ENCODE data around the gene CYP2B6.
"Not testable (repeated sequence)": the region's sequence is repeated elsewhere in the genome, so short reads cannot be mapped to it uniquely, and the experiment has no call there.

Gene CYP2B6

DNA sequence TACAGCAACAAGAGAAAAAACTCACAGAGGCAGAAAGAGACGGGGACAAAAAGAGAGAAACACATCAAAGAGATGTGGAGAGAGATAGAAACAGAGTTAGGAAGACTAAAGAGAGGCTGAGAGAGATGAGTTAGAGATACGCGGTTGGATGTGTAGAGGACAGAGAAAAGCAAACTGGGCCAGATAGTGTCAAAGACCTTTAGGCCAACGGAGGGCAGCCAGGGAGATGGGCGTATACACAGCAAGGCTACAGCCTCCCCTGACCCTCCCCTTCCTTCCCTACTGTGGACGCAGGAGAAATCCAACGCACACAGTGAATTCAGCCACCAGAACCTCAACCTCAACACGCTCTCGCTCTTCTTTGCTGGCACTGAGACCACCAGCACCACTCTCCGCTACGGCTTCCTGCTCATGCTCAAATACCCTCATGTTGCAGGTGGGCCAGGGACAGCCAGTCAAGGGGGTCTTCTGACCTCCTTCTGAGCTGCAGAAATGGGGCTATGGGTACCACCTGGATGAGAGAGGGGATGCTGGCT lies 18.7 kb downstream of the CYP2B6 start:
- Mint-ChIP-seq H3K9me3 (ENCODE audit: low read depth) (no peaks in the 10 kb centered on the region), H3K27ac (no peak overlapping the region), H3K36me3 (no peaks in the 10 kb centered on the region), H3K27me3 (peaks cover 27% of the 10 kb centered on the region), H3K4me3 (no peak overlapping the region), H3K4me1 (ENCODE audit: low read depth) (peaks cover 6% of the 10 kb centered on the region)

DNA sequence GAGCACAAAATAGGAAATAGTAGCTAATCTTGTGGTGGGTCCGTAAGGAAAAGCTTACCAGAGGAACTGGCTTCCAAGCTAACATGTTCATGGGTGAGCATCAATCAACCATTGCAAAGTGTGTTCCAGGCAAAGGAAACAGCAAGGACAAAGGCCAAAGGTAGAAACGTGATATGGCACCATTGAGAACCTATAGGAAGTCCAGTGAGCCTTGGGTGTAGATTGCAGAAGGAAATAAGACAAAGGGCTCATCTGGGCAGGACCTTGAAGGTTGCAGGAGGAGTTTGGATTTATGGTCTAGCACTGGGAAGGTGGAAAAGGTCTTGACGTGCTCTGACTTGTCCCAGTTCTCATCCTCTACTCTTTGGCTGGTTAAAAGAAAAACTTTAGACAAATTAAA lies 22.3 kb downstream of the CYP2B6 start:
- Mint-ChIP-seq H3K27ac (no peak overlapping the region), H3K27me3 (peaks cover 19% of the 10 kb centered on the region), H3K36me3 (no peaks in the 10 kb centered on the region), H3K4me3 (no peak overlapping the region), H3K4me1 (ENCODE audit: low read depth) (peaks cover 8% of the 10 kb centered on the region), H3K9me3 (ENCODE audit: low read depth) (no peaks in the 10 kb centered on the region)

DNA sequence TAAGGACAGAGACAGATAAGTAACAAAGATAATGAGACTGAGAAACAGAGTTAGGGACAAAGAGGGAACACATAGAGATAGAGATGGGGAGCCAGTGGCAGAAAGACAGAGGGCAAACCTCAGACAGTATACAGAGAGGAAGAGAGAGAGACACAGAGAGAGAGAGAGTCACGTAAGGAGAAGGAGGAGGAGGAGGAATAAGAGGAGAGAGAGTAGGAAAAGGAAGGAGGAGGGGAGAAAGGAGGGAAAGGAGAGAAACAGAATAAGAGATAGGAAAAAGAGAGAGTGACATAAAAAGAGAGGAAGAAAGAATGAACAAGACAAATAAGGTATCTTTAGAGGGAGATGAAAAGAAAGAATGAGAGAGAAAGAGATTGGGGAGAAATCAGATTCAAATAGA lies 23.6 kb downstream of the CYP2B6 start:
- no peak overlapping the region for H3K27ac Mint-ChIP-seq

DNA sequence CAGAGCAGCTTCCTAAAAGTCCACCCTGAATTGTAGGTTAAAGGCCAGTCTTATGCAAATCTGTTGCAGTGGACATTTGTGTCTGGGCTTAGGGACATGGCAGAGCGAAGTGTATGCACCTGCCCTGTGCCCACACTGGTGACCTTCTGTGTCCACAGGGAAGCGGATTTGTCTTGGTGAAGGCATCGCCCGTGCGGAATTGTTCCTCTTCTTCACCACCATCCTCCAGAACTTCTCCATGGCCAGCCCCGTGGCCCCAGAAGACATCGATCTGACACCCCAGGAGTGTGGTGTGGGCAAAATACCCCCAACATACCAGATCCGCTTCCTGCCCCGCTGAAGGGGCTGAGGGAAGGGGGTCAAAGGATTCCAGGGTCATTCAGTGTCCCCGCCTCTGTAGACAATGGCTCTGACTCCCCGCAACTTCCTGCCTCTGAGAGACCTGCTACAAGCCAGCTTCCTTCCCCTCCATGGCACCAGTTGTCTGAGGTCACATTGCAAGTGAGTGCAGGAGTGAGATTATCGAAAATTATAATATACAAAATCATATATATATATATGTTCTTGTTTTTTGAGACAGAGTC lies 25.5 kb downstream of the CYP2B6 start:
- Mint-ChIP-seq H3K4me3 (no peak overlapping the region), H3K27me3 (peaks cover 13% of the 10 kb centered on the region), H3K9me3 (ENCODE audit: low read depth) (no peaks in the 10 kb centered on the region), H3K4me1 (ENCODE audit: low read depth) (peaks cover 2% of the 10 kb centered on the region), H3K27ac (no peak overlapping the region), H3K36me3 (peaks cover 2% of the 10 kb centered on the region)

More for the DNA sequence above, 23.6 kb downstream of the CYP2B6 start:
- H3K36me3 Mint-ChIP-seq = no peaks in the 10 kb centered on the region
- no peaks in the 10 kb centered on the region for H3K9me3 Mint-ChIP-seq (ENCODE audit: low read depth)
- no peak overlapping the region for H3K4me3 Mint-ChIP-seq
- H3K27me3 Mint-ChIP-seq = peaks cover 18% of the 10 kb centered on the region
- peaks cover 4% of the 10 kb centered on the region for H3K4me1 Mint-ChIP-seq (ENCODE audit: low read depth)

DNA sequence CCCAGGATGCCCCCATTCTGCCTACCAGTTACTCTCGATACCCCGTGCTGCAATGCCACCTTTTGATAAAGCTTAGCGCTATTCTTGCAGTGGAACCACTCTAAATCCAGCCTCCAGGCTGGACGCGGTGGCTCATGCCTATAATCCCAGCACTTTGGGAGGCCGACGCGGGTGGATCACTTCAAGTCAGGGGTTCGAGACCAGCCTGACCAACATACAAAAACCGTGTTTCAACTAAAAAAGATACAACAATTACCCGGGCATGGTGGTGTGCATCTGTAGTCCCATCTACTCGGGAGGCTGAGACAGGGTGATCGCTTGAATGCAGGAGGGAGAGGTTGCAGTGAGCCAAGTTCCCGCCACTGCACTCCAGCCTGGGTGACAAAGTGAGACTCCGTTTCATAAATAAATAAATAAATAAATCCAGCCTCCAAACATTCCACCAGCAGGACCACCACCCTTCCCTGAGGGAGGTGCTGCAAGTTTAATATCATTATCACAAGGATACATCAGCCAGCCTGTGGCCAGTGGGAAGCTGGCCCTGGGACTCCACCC lies 27.7 kb downstream of the CYP2B6 start:
- H3K4me1 Mint-ChIP-seq (ENCODE audit: low read depth) = peaks cover 2% of the 10 kb centered on the region
- peaks cover 5% of the 10 kb centered on the region for H3K27me3 Mint-ChIP-seq
- no peak overlapping the region for H3K4me3 Mint-ChIP-seq
- H3K36me3 Mint-ChIP-seq = peaks cover 2% of the 10 kb centered on the region
- no peak overlapping the region for H3K27ac Mint-ChIP-seq
- no peaks in the 10 kb centered on the region for H3K9me3 Mint-ChIP-seq (ENCODE audit: low read depth)

DNA sequence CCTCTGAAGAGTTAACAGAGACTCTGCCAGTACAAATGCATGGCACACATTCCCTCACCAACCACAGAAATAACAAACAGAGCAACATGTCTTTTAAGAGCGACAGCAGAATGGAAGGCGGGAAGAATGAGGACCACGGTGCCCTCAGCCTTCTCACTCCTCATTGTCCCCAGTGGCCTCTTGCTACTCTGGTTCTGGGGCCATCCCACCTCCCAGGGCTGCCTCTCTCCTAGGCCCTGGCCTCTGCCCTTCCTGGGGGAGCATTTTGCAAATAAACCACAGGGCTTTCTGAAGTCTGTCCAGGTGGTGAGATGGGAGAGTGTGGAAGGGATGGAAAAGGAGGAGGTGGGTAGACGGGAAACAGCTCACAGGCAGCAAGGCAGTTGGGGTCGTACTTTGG lies 28.3 kb downstream of the CYP2B6 start:
- Mint-ChIP-seq H3K27ac (no peak overlapping the region), H3K4me1 (ENCODE audit: low read depth) (peaks cover 2% of the 10 kb centered on the region), H3K9me3 (ENCODE audit: low read depth) (no peaks in the 10 kb centered on the region), H3K36me3 (peaks cover 2% of the 10 kb centered on the region), H3K4me3 (no peak overlapping the region), H3K27me3 (peaks cover 8% of the 10 kb centered on the region)

DNA sequence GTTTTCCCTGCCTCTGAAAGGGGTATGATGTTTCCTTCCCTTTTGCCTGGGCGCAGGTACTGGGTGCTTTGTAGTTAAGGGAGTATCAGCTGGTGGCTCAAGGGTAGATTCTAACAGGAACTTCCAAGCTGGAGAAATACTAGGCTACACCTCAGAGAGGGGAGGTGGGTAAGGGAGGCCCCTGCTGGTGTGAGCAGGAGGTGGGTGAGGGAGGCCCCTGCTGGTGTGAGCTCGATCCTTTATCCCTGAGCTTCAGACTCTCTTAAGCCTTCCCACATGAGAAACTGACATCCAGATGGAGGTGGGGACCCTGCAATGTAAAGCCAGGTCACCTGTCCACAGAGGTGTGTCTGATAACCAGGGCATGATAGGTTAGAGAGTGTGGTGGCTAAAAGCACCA lies 32.1 kb downstream of the CYP2B6 start:
- peaks cover 2% of the 10 kb centered on the region for H3K36me3 Mint-ChIP-seq
- H3K27me3 Mint-ChIP-seq = peaks cover 19% of the 10 kb centered on the region
- no peak overlapping the region for H3K4me3 Mint-ChIP-seq
- no peaks in the 10 kb centered on the region for H3K9me3 Mint-ChIP-seq (ENCODE audit: low read depth)
- no peak overlapping the region for H3K27ac Mint-ChIP-seq
- no peaks in the 10 kb centered on the region for H3K4me1 Mint-ChIP-seq (ENCODE audit: low read depth)

DNA sequence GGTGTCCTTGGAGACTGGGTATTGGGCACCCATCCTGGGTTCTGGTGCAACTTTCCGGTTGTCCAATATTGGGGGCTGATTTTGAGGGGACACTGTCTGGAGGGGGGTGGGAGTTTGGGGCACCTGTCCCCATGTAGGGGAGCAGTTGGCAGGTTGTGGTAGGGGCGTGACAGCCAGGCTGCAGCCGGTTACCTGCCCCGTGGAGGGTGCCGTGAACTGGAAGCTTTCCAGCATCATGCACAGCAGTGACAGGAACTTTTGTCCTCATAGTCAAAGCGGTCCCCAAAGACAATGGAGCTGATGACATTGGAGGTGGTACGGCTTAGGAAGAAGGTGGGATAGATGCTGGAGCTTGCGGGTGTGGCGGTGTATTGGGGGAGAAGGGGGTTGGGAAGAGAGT lies 34.3 kb downstream of the CYP2B6 start:
- H3K4me1 Mint-ChIP-seq (ENCODE audit: low read depth) = no peaks in the 10 kb centered on the region
- no peaks in the 10 kb centered on the region for H3K9me3 Mint-ChIP-seq (ENCODE audit: low read depth)
- peaks cover 2% of the 10 kb centered on the region for H3K36me3 Mint-ChIP-seq
- H3K27ac Mint-ChIP-seq = no peak overlapping the region
- peaks cover 19% of the 10 kb centered on the region for H3K27me3 Mint-ChIP-seq
- H3K4me3 Mint-ChIP-seq = no peak overlapping the region

DNA sequence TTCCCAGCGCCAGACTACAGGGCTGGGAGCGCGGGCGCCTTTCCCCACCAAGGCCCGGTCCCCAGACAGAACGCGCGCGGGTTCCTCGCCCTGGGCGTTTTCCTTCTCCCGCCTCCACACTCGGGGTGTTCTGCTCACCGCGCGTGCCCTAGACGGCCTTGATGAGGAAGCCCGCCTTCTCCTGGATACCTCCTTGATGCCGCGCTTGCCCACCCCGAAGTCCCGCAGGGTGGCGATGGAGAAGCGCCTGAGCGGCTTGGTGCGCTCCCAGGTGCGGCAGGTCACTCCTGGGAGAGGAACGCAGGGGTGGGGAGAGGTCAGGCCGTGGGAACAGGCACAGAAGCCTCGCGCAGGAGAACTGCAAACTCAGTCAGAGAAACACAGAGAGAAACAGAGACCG lies 34.8 kb downstream of the CYP2B6 start:
- no peak overlapping the region for H3K4me3 Mint-ChIP-seq
- no peaks in the 10 kb centered on the region for H3K9me3 Mint-ChIP-seq (ENCODE audit: low read depth)
- no peaks in the 10 kb centered on the region for H3K4me1 Mint-ChIP-seq (ENCODE audit: low read depth)
- H3K27ac Mint-ChIP-seq = no peak overlapping the region
- peaks cover 16% of the 10 kb centered on the region for H3K27me3 Mint-ChIP-seq
- no peaks in the 10 kb centered on the region for H3K36me3 Mint-ChIP-seq

DNA sequence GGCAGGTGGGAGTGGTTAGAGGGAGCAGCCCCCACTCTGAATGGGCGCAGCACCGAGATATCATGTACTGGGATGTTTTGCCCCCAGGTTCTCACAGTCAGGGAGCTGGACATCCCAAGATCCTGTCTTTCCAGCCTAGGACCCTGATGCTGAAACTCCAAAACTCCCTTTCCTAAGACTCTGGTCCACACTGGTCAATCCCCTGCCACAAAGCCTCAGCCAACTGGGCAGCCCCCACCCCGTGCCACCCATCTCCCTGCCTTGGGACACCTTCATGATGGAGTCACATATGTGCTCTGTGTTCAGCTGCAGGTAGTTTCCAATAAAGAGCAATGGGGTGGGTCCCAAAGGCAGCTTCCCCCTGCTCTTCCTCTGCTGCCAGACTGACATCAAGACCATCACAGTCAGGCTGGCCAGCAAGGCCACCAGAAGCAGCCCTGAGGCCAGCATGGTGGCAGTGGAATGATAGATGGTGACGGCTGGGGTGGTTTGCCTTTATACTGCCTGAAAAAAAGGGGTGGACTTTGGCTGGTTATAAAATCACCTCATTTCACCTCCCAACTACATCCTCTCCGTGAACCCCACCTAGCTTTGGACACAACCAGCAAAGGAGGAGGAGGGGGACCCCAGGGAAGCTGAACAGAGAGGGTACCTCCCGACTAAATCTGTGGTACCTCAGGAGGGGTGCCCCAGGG lies 36.3 kb downstream of the CYP2B6 start:
- H3K9me3 Mint-ChIP-seq (ENCODE audit: low read depth) = peaks cover 4% of the 10 kb centered on the region
- no peak overlapping the region for H3K4me3 Mint-ChIP-seq
- no peaks in the 10 kb centered on the region for H3K36me3 Mint-ChIP-seq
- H3K27me3 Mint-ChIP-seq = peaks cover 19% of the 10 kb centered on the region
- no peak overlapping the region for H3K27ac Mint-ChIP-seq
- no peaks in the 10 kb centered on the region for H3K4me1 Mint-ChIP-seq (ENCODE audit: low read depth)

DNA sequence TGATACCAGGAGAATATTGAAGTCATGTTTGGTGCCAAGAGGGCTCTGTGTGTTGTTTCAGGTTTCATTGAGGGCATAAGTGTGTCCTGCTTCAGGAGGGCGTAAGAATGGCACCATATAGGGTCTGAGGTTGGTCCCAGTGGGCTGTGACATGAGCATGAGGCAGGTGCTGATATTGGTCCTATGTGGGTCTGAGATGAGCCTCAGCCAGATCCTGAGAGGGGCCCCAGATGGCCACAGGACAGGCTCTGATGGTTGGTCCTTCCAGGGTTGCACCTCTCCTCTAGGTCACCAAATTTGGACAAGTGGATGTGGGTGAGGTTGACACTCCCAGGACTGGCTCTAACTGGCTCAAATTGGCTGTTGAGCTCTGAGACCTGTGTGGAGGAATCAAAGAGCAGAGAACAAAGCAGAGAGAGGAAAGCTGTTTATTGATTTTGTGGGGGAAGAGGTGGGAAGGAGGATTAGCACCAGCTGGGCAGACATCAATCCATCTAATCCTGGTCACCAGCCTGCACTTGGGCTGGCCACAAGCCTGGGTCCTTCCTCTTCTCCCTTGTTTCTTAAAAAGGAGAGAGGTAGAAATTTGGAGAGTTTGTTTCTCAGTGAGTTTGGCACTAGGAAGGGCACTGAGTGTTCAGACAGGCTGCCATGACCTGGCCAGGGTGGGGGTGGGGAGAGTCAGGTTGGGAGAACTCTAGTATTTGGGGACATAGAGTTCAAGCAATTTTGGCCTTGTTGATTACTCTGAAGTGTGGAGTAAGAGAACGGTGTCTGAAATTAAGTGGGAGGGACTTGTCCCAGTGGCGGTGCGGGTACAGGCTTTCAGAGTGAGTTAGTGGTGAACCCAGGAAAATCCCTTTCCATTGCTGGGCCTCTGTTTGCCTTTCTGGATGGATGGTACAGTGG lies 38.7 kb downstream of the CYP2B6 start:
- H3K27me3 Mint-ChIP-seq = peaks cover 13% of the 10 kb centered on the region
- H3K9me3 Mint-ChIP-seq (ENCODE audit: low read depth) = peaks cover 4% of the 10 kb centered on the region
- H3K4me3 Mint-ChIP-seq = no peak overlapping the region
- no peak overlapping the region for H3K27ac Mint-ChIP-seq
- peaks cover 8% of the 10 kb centered on the region for H3K36me3 Mint-ChIP-seq
- H3K4me1 Mint-ChIP-seq (ENCODE audit: low read depth) = peaks cover 2% of the 10 kb centered on the region

DNA sequence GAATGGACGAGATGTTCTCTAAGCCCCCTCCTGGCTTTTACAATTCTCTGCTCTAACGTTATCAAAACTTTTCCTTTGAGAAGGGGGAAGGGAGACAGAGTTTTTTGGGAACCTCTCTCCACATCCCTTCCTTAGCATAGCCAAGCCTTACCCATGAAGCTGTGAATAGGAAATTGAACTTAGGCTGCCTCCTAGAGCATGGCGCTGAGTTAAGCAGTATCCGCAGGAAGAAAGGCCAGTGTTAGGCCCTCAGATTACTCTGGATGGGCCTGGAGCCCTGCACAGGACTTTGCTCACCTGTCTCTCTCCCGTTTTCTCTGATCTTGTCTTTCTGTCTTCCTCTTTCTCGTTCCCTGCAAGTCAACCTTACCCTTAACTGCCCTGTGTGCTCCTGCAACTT lies 39.6 kb downstream of the CYP2B6 start:
- H3K4me1 Mint-ChIP-seq (ENCODE audit: low read depth) = peaks cover 2% of the 10 kb centered on the region
- no peak overlapping the region for H3K27ac Mint-ChIP-seq
- H3K4me3 Mint-ChIP-seq = no peak overlapping the region
- peaks cover 8% of the 10 kb centered on the region for H3K36me3 Mint-ChIP-seq
- peaks cover 10% of the 10 kb centered on the region for H3K27me3 Mint-ChIP-seq
- H3K9me3 Mint-ChIP-seq (ENCODE audit: low read depth) = peaks cover 4% of the 10 kb centered on the region

DNA sequence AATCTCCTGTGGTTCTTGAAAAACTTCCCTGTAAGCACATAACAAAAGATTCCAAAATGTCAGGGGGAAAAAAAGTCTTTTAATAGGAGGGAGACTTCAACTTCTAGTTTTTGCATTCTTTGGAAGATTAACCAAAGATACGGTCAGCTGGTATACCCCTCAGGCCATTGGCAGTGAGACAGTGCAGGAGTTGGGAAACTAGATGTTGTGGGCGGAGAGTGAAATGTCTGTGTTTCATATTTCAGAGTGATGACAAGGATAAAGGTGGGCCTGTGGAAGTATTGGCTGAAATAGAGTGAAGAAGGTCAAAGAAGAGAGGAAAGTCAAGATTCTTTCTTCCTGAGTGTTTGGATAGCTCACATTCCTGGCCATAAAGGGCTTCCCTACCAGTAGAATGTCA lies 40.8 kb downstream of the CYP2B6 start:
- Mint-ChIP-seq H3K4me3 (no peak overlapping the region), H3K36me3 (peaks cover 8% of the 10 kb centered on the region), H3K27ac (no peak overlapping the region), H3K4me1 (ENCODE audit: low read depth) (peaks cover 2% of the 10 kb centered on the region), H3K27me3 (peaks cover 4% of the 10 kb centered on the region), H3K9me3 (ENCODE audit: low read depth) (peaks cover 4% of the 10 kb centered on the region)

DNA sequence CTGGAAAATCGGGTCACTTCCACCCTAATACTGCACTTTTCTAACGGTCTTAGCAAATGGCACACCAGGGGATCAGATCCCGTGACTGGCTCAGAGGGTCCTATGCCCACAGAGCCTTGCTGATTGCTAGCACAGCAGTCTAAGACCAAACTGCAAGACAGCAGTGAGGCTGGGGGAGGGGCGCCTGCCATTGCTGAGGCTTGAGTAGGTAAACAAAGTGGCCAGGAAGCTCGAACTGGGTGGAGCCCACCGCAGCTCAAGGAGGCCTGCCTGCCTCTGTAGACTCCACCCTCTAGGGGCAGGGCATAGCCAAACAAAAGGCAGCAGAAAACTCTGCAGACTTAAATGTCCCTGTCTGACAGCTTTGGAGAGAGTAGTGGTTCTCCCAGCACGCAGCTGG lies 42.2 kb downstream of the CYP2B6 start:
- not testable (repeated sequence) for H3K4me3 Mint-ChIP-seq; H3K27me3 Mint-ChIP-seq; H3K27ac Mint-ChIP-seq; H3K36me3 Mint-ChIP-seq; H3K9me3 Mint-ChIP-seq (ENCODE audit: low read depth); H3K4me1 Mint-ChIP-seq (ENCODE audit: low read depth)

DNA sequence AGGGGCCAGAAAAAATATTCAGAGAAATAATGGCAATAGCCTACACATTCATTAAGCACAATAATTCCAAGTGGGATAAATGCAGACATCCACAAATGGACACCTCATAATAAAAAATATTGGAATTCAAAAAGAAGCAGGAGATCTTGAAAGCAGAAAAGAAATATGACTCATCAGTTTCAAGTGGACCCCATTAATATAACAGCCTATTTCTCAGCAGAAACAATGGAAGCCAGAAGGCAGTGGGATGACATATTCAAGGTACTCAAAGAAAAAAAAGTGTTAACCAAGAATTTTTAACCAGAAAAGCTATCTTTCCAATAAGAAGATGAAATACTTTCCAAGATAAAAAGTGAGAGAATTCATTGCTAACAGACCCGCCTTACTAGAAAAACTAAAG lies 48.7 kb downstream of the CYP2B6 start:
- Mint-ChIP-seq H3K9me3 (ENCODE audit: low read depth) (no peaks in the 10 kb centered on the region), H3K27me3 (no peaks in the 10 kb centered on the region), H3K4me3 (no peak overlapping the region), H3K4me1 (ENCODE audit: low read depth) (no peaks in the 10 kb centered on the region), H3K27ac (no peak overlapping the region), H3K36me3 (no peaks in the 10 kb centered on the region)
